Measurements from ENCODE around the gene YWHAG. TPM values are rescaled to one million over a fixed set of nuclear protein-coding genes. Genes with fewer than 3 reads are reported as not detected.

Gene YWHAG
- total RNA-seq, 3 donors from 2014 or later = 74.3 to 114 (median 102) TPM

GRCh38 chr7:76330261-76330660 lies 28.5 kb downstream of the YWHAG start:
- ATAC-seq = no peak
- DNase-seq = no peak
- no peak overlapping the region for H3K4me3 ChIP-seq
- H3K9me3 ChIP-seq = no peaks in the 10 kb centered on the region
- intact Hi-C loops (cut with DNase I, micrococcal nuclease) = no loop called here
- peaks cover 20% of the 10 kb centered on the region for H3K4me1 ChIP-seq (ENCODE audit: low read depth)
- TF ChIP-seq CTCF (IDR thresholded peaks at IDR 0.05) = no peak
- H3K36me3 ChIP-seq (ENCODE audit: low read depth) = no peaks in the 10 kb centered on the region

GRCh38 chr7:76329479-76329878 lies 29.3 kb downstream of the YWHAG start:
- ATAC-seq = no peak
- Histone ChIP-seq H3K4me3 (no peak overlapping the region), H3K36me3 (ENCODE audit: low read depth) (no peaks in the 10 kb centered on the region), H3K4me1 (ENCODE audit: low read depth) (peaks cover 20% of the 10 kb centered on the region), H3K9me3 (no peaks in the 10 kb centered on the region)
- no peak for TF ChIP-seq CTCF (IDR thresholded peaks at IDR 0.05)
- intact Hi-C loops (cut with DNase I, micrococcal nuclease) = no loop called here
- no peak for DNase-seq

- intact Hi-C loops (cut with DNase I, micrococcal nuclease) = no loop called here
- Histone ChIP-seq H3K4me3 (no peak overlapping the region), H3K4me1 (ENCODE audit: low read depth) (peaks cover 13% of the 10 kb centered on the region), H3K36me3 (ENCODE audit: low read depth) (no peaks in the 10 kb centered on the region), H3K9me3 (no peaks in the 10 kb centered on the region)
- DNase-seq = no peak
- TF ChIP-seq CTCF (IDR thresholded peaks at IDR 0.05) = no peak
- ATAC-seq = no peak
Observed at GRCh38 chr7:76328389-76328788, 30.4 kb downstream of the YWHAG start.

GRCh38 chr7:76327610-76328009 lies 31.2 kb downstream of the YWHAG start:
- Histone ChIP-seq H3K4me1 (ENCODE audit: low read depth) (peaks cover 10% of the 10 kb centered on the region), H3K9me3 (no peaks in the 10 kb centered on the region), H3K36me3 (ENCODE audit: low read depth) (no peaks in the 10 kb centered on the region), H3K4me3 (no peak overlapping the region)
- TF ChIP-seq CTCF (IDR thresholded peaks at IDR 0.05) = no peak
- no peak for ATAC-seq
- no peak for DNase-seq
- intact Hi-C loops (cut with DNase I, micrococcal nuclease) = no loop called here

GRCh38 chr7:76326646-76327233 lies 32.1 kb downstream of the YWHAG start:
- H3K4me1 ChIP-seq (ENCODE audit: low read depth) = peaks cover 1% of the 10 kb centered on the region
- intact Hi-C loops (cut with DNase I, micrococcal nuclease) = no loop called here
- DNase-seq = no peak
- H3K4me3 ChIP-seq = no peak overlapping the region
- no peak for ATAC-seq
- no peaks in the 10 kb centered on the region for H3K36me3 ChIP-seq (ENCODE audit: low read depth)
- no peak for TF ChIP-seq CTCF (IDR thresholded peaks at IDR 0.05)
- no peaks in the 10 kb centered on the region for H3K9me3 ChIP-seq

- no peak for TF ChIP-seq CTCF (IDR thresholded peaks at IDR 0.05)
- H3K9me3 ChIP-seq = no peaks in the 10 kb centered on the region
- ATAC-seq = no peak
- intact Hi-C loops (cut with DNase I, micrococcal nuclease) = no loop called here
- no peak for DNase-seq
- H3K4me1 ChIP-seq (ENCODE audit: low read depth) = no peaks in the 10 kb centered on the region
- no peak overlapping the region for H3K4me3 ChIP-seq
- no peaks in the 10 kb centered on the region for H3K36me3 ChIP-seq (ENCODE audit: low read depth)
Observed at GRCh38 chr7:76325811-76326210, 33.0 kb downstream of the YWHAG start.
